K562 (cell line): Measurements from ENCODE around the gene HSPA6. TPM values are rescaled to one million over a fixed set of nuclear protein-coding genes. Genes with fewer than 3 reads are reported as not detected.
A peak's percentile ranks its signal among the peaks of the same experiment; 100 is the strongest.

ENCODE experiments used
- ATAC-seq: fragments of 200-7000 bp; cut with Tn5 transposase; 3 replicates; pipeline ENCODE4 v1.9.1; 2020; ENCODE audit warnings: moderate library complexity
- BruUV-seq: library from RNA; stranded (reverse); fragments of 400-500 nt; replicated peaks from 2 replicates; lab custom pipeline; 2021; lab: Mats Ljungman, UMichigan
- CTCF ChIA-PET: fragments of 300-600 bp; formaldehyde crosslinking; extraction: SDS; loops from one replicate; lab custom pipeline; 2021; ENCODE audit warnings: low intra/inter-chr PET ratio; lab: Yijun Ruan, JAX
- POLR2A ChIA-PET: fragments of 300-600, 350-650 bp; sonication (Branson Sonifier 250); formaldehyde crosslinking; extraction: SDS; loops from one replicate; lab custom pipeline; 2021; ENCODE audit warnings: antibody characterized with exemption, inconsistent platforms; lab: Yijun Ruan, JAX
- DNase-seq, 4 experiments: peaks; one replicate each; pipeline versions ENCODE4 v3.0.0 to v3.0.0-alpha.2; 2011 to 2018; ENCODE audit warnings: low spot score in 3 of 4, mixed read lengths in 3 of 4; ENCODE audit errors: extremely low read depth in 1 of 4
- FAIRE-seq: peaks from 2 replicates; lab custom pipeline; 2011; peaks lifted over from hg19 to GRCh38; lab: Jason Lieb, UNC
- H2AFZ ChIP-seq: 2 replicates; pipeline ENCODE4 v1.6.0; 2011; ENCODE audit warnings: low read depth, low read length, control low read depth, inconsistent platforms
- H3K27ac ChIP-seq: fragments of 200-600 bp; 3 replicates; pipeline ENCODE4 v1.8.0; 2011; ENCODE audit warnings: low read depth, mild to moderate bottlenecking, control low read depth, inconsistent platforms, low read length, moderate library complexity, mixed read lengths; ENCODE audit errors: extremely low read depth
- H3K27me3 ChIP-seq, 2 experiments: fragments of 300-600 bp in 1 of 2; 2 replicates in 1 of 2; 3 replicates in 1 of 2; pipeline versions ENCODE4 v1.6.0 to v1.8.0; 2011; ENCODE audit warnings: inconsistent platforms in 2 of 2, low read length in 2 of 2, mild to moderate bottlenecking in 1 of 2, mixed read lengths in 1 of 2, moderate library complexity in 1 of 2; ENCODE audit not compliant: control insufficient read depth in 2 of 2, insufficient read depth in 2 of 2
- H3K36me3 ChIP-seq: fragments of 300-600 bp; 3 replicates; pipeline ENCODE4 v1.8.0; 2011; ENCODE audit warnings: mild to moderate bottlenecking, low read length, inconsistent platforms; ENCODE audit not compliant: control insufficient read depth, insufficient read depth
- H3K4me1 ChIP-seq, 2 experiments: fragments of 200-600 bp in 1 of 2; replicated peaks in 1 of 2; 2 replicates in 1 of 2; 3 replicates in 1 of 2; pipeline versions ENCODE4 v1.5.1 to v1.8.0; 2011; ENCODE audit warnings: inconsistent platforms in 2 of 2, low read length in 2 of 2, mild to moderate bottlenecking in 1 of 2, mixed read lengths in 1 of 2, moderate library complexity in 1 of 2; ENCODE audit not compliant: control insufficient read depth in 2 of 2, insufficient read depth in 2 of 2
- H3K4me2 ChIP-seq: 2 replicates; pipeline ENCODE4 v1.6.1; 2011; ENCODE audit warnings: low read length, control low read depth, inconsistent platforms, mixed read lengths; ENCODE audit not compliant: insufficient read depth
- H3K4me3 ChIP-seq: fragments of 200-600 bp; sonication (generic), shearing (Covaris generic); 2 replicates; pipeline ENCODE4 v1.5.1; 2016; ENCODE audit warnings: control low read depth, inconsistent platforms
- H3K79me2 ChIP-seq: fragments of 200-600 bp; 3 replicates; pipeline ENCODE4 v1.8.0; 2011; ENCODE audit warnings: low read length, inconsistent platforms; ENCODE audit not compliant: control insufficient read depth, insufficient read depth
- H3K9ac ChIP-seq, 2 experiments: 2 replicates each; pipeline versions ENCODE4 v1.6.0 to v1.6.1; 2011; ENCODE audit warnings: low read depth in 2 of 2, low read length in 2 of 2, control low read depth in 1 of 2, inconsistent platforms in 1 of 2, mild to moderate bottlenecking in 1 of 2, mixed read lengths in 1 of 2; ENCODE audit not compliant: insufficient read depth in 1 of 2
- H3K9me1 ChIP-seq: one replicate; pipeline ENCODE4 v1.6.0; 2011; ENCODE audit warnings: inconsistent platforms, mild to moderate bottlenecking, low read length, moderate library complexity; ENCODE audit not compliant: control insufficient read depth, insufficient read depth
- H3K9me3 ChIP-seq: replicated peaks from 2 replicates; pipeline ENCODE4 v1.5.1; 2011; ENCODE audit warnings: low read depth, low read length, inconsistent platforms; ENCODE audit not compliant: control insufficient read depth, insufficient read depth
- H4K20me1 ChIP-seq: replicated peaks from 2 replicates; pipeline ENCODE4 v1.6.1; 2011; ENCODE audit warnings: low read length, inconsistent platforms, mixed read lengths; ENCODE audit not compliant: control insufficient read depth, insufficient read depth
- CCAR2 ChIP-seq: fragments of 200-400 bp; formaldehyde crosslinking; IDR thresholded peaks from 2 replicates; pipeline ENCODE4 v1.6.1; 2017; ENCODE audit warnings: mild to moderate bottlenecking, low read depth, low read length
- CXXC5 ChIP-seq: fragments of 250-450 bp; sonication (Bioruptor Pico); IDR thresholded peaks from 2 replicates; pipeline ENCODE4 v1.8.0; 2022; ENCODE audit warnings: inconsistent platforms, mild to moderate bottlenecking, moderate library complexity
- EGR1 ChIP-seq: fragments of 450-650 bp; conservative IDR thresholded peaks from 2 replicates; pipeline ENCODE4 v1.6.1; 2017; ENCODE audit warnings: mild to moderate bottlenecking
- EP400 ChIP-seq: fragments of 450-650 bp; IDR thresholded peaks from 2 replicates; pipeline ENCODE4 v1.6.1; 2017; ENCODE audit warnings: antibody characterized with exemption, mild to moderate bottlenecking, moderate library complexity
- FOXA3 ChIP-seq, 2 experiments: fragments of 450-650 bp in 1 of 2; sonication (generic) in 1 of 2; formaldehyde crosslinking; IDR thresholded peaks in 1 of 2; conservative IDR thresholded peaks in 1 of 2; 2 replicates each; pipeline versions ENCODE4 v1.4.0 to v1.8.0; 2020 to 2022; ENCODE audit warnings: mild to moderate bottlenecking in 2 of 2, missing genetic modification reagents in 1 of 2
- ILF3 ChIP-seq: fragments of 450-650 bp; IDR thresholded peaks from 2 replicates; pipeline ENCODE4 v1.6.1; 2018; ENCODE audit warnings: antibody characterized with exemption, mild to moderate bottlenecking, moderate library complexity, borderline replicate concordance
- MEIS2 ChIP-seq: fragments of 450-650 bp; IDR thresholded peaks from 2 replicates; pipeline ENCODE4 v1.6.1; 2014; ENCODE audit warnings: mild to moderate bottlenecking; ENCODE audit not compliant: partially characterized antibody
- NBN ChIP-seq: fragments of 450-650 bp; IDR thresholded peaks from 2 replicates; pipeline ENCODE4 v1.6.1; 2016; ENCODE audit warnings: low read depth, mild to moderate bottlenecking
- NFE2 ChIP-seq: IDR thresholded peaks from 2 replicates; pipeline ENCODE4 v1.6.1; 2014; ENCODE audit warnings: antibody characterized with exemption, low read depth
- NR0B1 ChIP-seq: fragments of 450-650 bp; IDR thresholded peaks from one replicate; pipeline ENCODE4 v1.6.1; 2018; ENCODE audit warnings: mild to moderate bottlenecking, moderate library complexity; ENCODE audit not compliant: partially characterized antibody
- NR3C1 ChIP-seq: sonication (generic); formaldehyde crosslinking; IDR thresholded peaks from 2 replicates; pipeline ENCODE4 v1.8.1; 2022; ENCODE audit warnings: missing genetic modification reagents
- POLR3A ChIP-seq: IDR thresholded peaks from 2 replicates; pipeline ENCODE4 v1.6.1; 2011; ENCODE audit warnings: borderline replicate concordance, mild to moderate bottlenecking, moderate library complexity; ENCODE audit not compliant: insufficient read length, insufficient read depth; ENCODE audit errors: extremely low read depth
- RBBP5 ChIP-seq: fragments of 200-600 bp; sonication (generic); IDR thresholded peaks from 2 replicates; pipeline ENCODE4 v1.6.1; 2012; ENCODE audit warnings: borderline replicate concordance, mild to moderate bottlenecking, low read length, control low read depth, inconsistent platforms; ENCODE audit not compliant: insufficient read depth, poor library complexity, severe bottlenecking
- RHOXF2B ChIP-seq: fragments of 250-450 bp; sonication (Bioruptor Pico); conservative IDR thresholded peaks from 2 replicates; pipeline ENCODE4 v1.5.1; 2021
- SMARCA4 ChIP-seq: fragments of 450-650 bp; IDR thresholded peaks from 2 replicates; pipeline ENCODE4 v1.6.1; 2016
- TRIM24 ChIP-seq, 2 experiments: fragments of 450-650 bp; IDR thresholded peaks; 2 replicates each; pipeline ENCODE4 v1.6.1; 2016
- ZFP36 ChIP-seq: fragments of 150-350 bp; IDR thresholded peaks from 2 replicates; pipeline ENCODE4 v1.6.1; 2018; ENCODE audit warnings: low read length, low read depth; ENCODE audit not compliant: partially characterized antibody
- ZNF146 ChIP-seq: IDR thresholded peaks from one replicate; pipeline ENCODE4 v1.6.1; 2018; ENCODE audit warnings: missing compliant biosample characterization; ENCODE audit not compliant: unreplicated experiment
- ZNF212 ChIP-seq: fragments of 450-650 bp; formaldehyde crosslinking; IDR thresholded peaks from 2 replicates; pipeline ENCODE4 v1.4.0; 2020; ENCODE audit warnings: mild to moderate bottlenecking
- ZNF354B ChIP-seq: fragments of 250-450 bp; sonication (Bioruptor Pico); IDR thresholded peaks from 2 replicates; pipeline ENCODE4 v1.4.0; 2020
- ZNF707 ChIP-seq: fragments of 250-450 bp; sonication (Bioruptor Pico); conservative IDR thresholded peaks from 2 replicates; pipeline ENCODE4 v1.8.0; 2022; ENCODE audit warnings: inconsistent platforms, mild to moderate bottlenecking, moderate library complexity
- WGBS: fragments of 100-300 bp; shearing (Covaris generic); methylation state at CpG from one replicate; pipeline ENCODE4 v1.1.6; 2016; ENCODE audit warnings: low coverage, mixed read lengths; ENCODE audit not compliant: insufficient coverage; ENCODE audit errors: missing lambda C conversion rate; 5-methylcytosine and 5-hydroxymethylcytosine counted together
- in situ Hi-C: fragments of 300-500 bp; cut with MboI; formaldehyde crosslinking; loops from 4 replicates; pipeline ENCODE4 v1.15.0; 2018; ENCODE audit warnings: inconsistent platforms, mixed read lengths
- intact Hi-C: fragments of 100-400 bp; cut with micrococcal nuclease; formaldehyde crosslinking; loops from 2 replicates; pipeline ENCODE4 v1.14.2; 2022
- polyA plus RNA-seq, 8 experiments: library from polyadenylated mRNA; depleted of rRNA in 4 of 8; stranded (reverse) in 5 of 8; unstranded in 3 of 8; fragments of >200 nt; fragmentation: Nextera tagmentation in 2 of 8; fragmentation: Illumina TruSeq in 1 of 8; extraction: Ambion mirVana in 2 of 8; extraction: Trizol in 1 of 8; gene quantifications; 2 replicates each; pipeline versions ENCODE4 v1.2.1 to v1.2.3, GENCODE V29; 2011 to 2014; ENCODE audit warnings: inconsistent platforms in 1 of 8, missing spikeins in 1 of 8
- total RNA-seq, 7 experiments: library from RNA; depleted of rRNA in 6 of 7; stranded (reverse); fragments of >200 nt in 6 of 7; fragmentation: Illumina TruSeq in 2 of 7; extraction: Trizol in 2 of 7; gene quantifications; 2 replicates each; pipeline versions ENCODE4 v1.2.1 to v1.2.3, GENCODE V29; 2011 to 2021; ENCODE audit warnings: low replicate concordance in 1 of 7
- TF ChIP-seq, protein P1 (sequence below): fragments of 450-650 bp; formaldehyde crosslinking; IDR thresholded peaks from 2 replicates; pipeline ENCODE4 v1.4.0; 2022; ENCODE audit warnings: missing genetic modification characterization

HSPA6 gene
- total and polyA plus RNA-seq, 9 of the 15 experiments (the other 6 are each of a cell fraction or from before 2014, with no cell fraction given) = 0.15 to 10.0 (median 2.4) TPM

DNA sequence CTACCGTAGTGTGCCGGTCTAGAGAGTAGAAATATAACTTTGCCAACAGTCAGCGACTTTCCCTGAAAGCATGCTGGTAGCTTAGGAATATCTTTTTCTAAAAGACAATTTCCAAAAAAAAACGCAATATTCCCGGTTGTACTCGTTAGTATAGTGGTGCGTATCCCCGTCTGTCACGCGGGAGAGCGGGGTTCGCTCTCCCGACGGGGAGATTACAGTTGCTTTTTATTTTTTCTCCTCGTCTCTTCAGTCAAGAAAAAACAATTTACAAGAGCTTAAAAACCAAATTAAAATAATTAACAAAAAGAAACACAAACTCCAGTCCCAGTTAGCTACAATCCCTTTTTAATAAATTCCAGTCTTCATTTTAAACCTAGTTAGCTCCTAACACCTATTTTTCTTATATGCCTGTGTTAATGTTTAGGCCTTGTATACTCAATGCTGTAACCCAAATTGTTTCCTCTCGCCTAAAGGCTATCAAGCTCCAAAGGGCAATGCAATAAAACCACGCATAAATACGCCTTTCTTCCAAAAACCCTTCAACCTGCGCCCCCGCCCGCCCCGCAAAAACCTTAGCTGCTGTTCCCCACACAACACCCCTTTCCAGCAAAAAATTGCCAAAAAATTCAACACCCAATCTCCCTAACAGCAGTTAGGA, 7.8 kb downstream of the HSPA6 start:
- no peak; the same call in 2 of the 3 replicates for ATAC-seq
- no peak for FAIRE-seq
- Histone ChIP-seq H3K27ac (peak overlapping the region; percentile 91), H3K9ac (peak overlapping the region; percentile 89; a peak in 3 of 4 replicates), H3K9me3 (no peaks in the 10 kb centered on the region), H3K36me3 (no peaks in the 10 kb centered on the region), H3K4me3 (peak overlapping the region; percentile 66), H2AFZ (peak overlapping the region; percentile 94), H4K20me1 (no peaks in the 10 kb centered on the region), H3K9me1 (no peaks in the 10 kb centered on the region), H3K79me2 (no peaks in the 10 kb centered on the region), H3K27me3 (no peaks in the 10 kb centered on the region), H3K4me2 (peak overlapping the region; percentile 79), H3K4me1 (peaks cover 4 to 7% of the 10 kb centered on the region in 2 experiments; a peak in 3 of 5 replicates)
- ChIA-PET CTCF (no interaction called here), POLR2A (interaction anchor here (0.6 to 1.1 kb wide), 6 partner anchors 10 to 247 kb away, joined by 3 to 5 read pairs (median 3); partner anchors contain the start of gene DUSP12)
- intact Hi-C loops (loop anchor here (1.0 kb wide), 1 partner anchor 8 kb away; no protein-coding TSS in a partner anchor), in situ Hi-C loops (no loop called here)
- BruUV-seq = no TSS peak
- DNase-seq = peak; percentile 23 to 67 (median 40)
- WGBS = 9% methylated on average over 22 of the region's 22 CpGs
- TF ChIP-seq RHOXF2B (CRISPR knock-in tag) = no peak
- TF ChIP-seq, protein P1, sequence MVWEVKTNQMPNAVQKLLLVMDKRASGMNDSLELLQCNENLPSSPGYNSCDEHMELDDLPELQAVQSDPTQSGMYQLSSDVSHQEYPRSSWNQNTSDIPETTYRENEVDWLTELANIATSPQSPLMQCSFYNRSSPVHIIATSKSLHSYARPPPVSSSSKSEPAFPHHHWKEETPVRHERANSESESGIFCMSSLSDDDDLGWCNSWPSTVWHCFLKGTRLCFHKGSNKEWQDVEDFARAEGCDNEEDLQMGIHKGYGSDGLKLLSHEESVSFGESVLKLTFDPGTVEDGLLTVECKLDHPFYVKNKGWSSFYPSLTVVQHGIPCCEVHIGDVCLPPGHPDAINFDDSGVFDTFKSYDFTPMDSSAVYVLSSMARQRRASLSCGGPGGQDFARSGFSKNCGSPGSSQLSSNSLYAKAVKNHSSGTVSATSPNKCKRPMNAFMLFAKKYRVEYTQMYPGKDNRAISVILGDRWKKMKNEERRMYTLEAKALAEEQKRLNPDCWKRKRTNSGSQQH (CRISPR knock-in tag) = no peak
- TF ChIP-seq ZNF707 = no peak
- 0 out of 2 replicates have a peak, but pooled peaks have one; percentile 51 for TF ChIP-seq ILF3
- no peak for TF ChIP-seq ZNF146
- TF ChIP-seq NR3C1 = no peak
- no peak for TF ChIP-seq NBN
- TF ChIP-seq NR0B1 = no peak
- peak; percentile 2 for TF ChIP-seq RBBP5
- no peak for TF ChIP-seq CCAR2
- TF ChIP-seq CXXC5 (CRISPR knock-in tag) = no peak; the same call in 1 of the 2 replicates
- TF ChIP-seq POLR3A = peak; percentile 81
- TF ChIP-seq FOXA3 (CRISPR knock-in tag; conservative IDR thresholded peaks at IDR 0.05 in 1 of 2, IDR thresholded peaks at IDR 0.05 in 1 of 2) = no peak
- 0 out of 2 replicates have a peak, but pooled peaks have one; percentile 5 for TF ChIP-seq EGR1
- TF ChIP-seq MEIS2 = no peak
- no peak for TF ChIP-seq TRIM24 (IDR thresholded peaks at IDR 0.05)
- no peak for TF ChIP-seq ZFP36
- peak; percentile 3 for TF ChIP-seq SMARCA4
- TF ChIP-seq ZNF212 (CRISPR knock-in tag) = no peak
- TF ChIP-seq EP400 = 0 out of 2 replicates have a peak, but pooled peaks have one; percentile 20
- no peak for TF ChIP-seq NFE2
- TF ChIP-seq ZNF354B (CRISPR knock-in tag) = no peak
